C4-2B (cell line): Measurements from ENCODE around the gene AKR1B1.

Source experiments
- H3K27ac ChIP-seq: fragments of 450-650 bp; 2 replicates; pipeline ENCODE4 v1.5.1; 2017
- CTCF ChIP-seq: fragments of 450-650 bp; conservative IDR thresholded peaks from 2 replicates; pipeline ENCODE4 v1.5.1; 2017; ENCODE audit warnings: mild to moderate bottlenecking
- ZFX ChIP-seq: fragments of 450-650 bp; IDR thresholded peaks from 2 replicates; pipeline ENCODE4 v1.6.1; 2017

AKR1B1 gene

DNA sequence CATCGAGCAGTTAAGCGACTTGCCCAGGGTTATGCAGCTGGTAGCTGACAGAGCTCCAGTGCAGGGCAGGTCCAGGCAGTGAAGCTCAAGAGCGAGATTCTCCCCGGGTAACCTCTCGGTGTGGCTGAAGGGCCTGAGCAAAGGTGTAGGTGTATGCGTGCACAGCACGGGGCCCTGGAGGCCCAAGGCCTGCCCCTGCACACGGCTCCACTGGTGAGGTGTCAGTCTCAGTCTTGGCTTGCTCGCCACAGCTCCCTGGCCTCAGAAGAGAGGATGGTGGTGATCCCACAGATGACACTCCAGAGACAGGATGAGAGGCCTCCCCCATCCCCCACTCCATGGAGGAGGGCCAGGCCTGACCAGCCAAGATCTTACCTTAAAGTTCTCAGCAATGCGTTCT, 12.0 kb downstream of the AKR1B1 start:
- TF ChIP-seq CTCF (no peak), ZFX (no peak)
- H3K27ac ChIP-seq: no peak overlapping the region

GRCh38 chr7:134446446-134446845, 12.5 kb downstream of the AKR1B1 start:
- H3K27ac ChIP-seq: no peak overlapping the region
- no peak for TF ChIP-seq ZFX
- no peak for TF ChIP-seq CTCF

GRCh38 chr7:134444961-134445315, 14.0 kb downstream of the AKR1B1 start:
- H3K27ac ChIP-seq: no peak overlapping the region

DNA sequence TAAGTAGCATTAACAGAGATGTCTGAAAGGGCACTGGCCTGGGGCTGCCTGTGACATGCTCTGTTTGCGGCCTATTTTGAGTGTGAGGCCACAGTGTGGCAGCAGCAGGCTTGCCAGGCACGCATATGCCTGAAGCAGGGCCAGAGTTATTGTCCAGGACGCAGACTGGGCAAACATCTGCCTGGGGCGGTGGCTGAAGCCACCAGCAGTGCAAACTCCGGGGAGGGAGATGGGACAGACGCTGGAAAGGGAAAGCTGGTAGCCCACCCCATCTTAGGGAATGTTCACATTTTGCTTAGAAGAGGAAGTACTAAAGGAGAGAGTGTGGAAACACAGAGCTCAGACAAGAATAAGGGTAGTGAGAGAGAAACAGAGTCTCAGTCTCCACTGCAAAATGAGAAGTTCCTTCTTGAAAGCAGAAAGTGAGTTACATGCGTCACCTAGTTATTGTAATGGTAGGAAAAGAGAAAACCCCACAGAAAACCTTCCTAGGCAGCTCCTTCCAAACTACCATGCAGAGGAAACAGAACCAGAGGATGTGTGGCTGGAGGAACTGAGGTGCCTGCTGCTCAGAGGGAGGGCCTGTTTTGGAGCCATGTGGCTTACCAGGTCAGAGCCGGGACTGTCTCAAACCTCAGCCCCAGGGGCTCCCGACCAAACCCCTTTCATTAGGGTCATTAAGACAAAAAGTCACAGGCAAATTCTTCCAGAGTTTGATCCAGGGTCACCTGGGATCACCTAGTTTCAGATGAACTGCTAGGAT, 14.5 kb downstream of the AKR1B1 start:
- H3K27ac ChIP-seq: no peak overlapping the region
- TF ChIP-seq CTCF: no peak

More at GRCh38 chr7:134444961-134445315, 14.0 kb downstream of the AKR1B1 start:
- TF ChIP-seq CTCF (no peak), ZFX (no peak)

DNA sequence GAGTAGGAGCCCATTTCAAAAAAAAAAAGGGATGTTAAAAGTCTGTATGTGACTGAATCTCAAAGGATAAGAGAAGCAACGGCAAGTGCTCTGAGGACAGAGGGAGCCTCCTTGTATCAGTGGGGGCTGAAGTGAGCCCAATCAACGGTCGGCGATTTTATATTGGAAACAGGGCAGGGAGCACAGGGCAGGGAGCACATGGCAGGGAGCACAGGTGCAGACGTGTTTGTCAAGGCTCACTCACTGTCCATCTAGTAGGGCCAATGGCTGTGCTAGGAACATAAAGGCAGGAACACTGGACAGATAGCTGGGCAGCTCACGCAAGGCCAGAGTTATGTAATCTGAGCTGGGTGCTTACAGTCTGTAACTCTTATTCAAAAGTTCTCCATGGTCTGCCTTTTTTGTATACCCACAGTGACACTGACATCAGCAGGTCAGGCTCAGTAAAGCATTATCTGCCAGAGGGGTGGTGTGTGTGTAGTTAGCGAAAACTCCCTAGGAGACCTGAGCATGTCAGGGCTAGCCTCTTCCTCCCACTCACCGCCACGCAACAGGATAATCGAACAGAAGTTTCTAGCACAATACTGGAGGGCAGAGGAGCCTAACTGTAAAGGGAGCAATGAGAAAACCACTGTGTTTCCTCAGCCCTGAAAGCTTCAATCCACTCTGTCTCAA, 15.4 kb downstream of the AKR1B1 start:
- H3K27ac ChIP-seq: no peak overlapping the region
- TF ChIP-seq CTCF (no peak), ZFX (no peak)

DNA sequence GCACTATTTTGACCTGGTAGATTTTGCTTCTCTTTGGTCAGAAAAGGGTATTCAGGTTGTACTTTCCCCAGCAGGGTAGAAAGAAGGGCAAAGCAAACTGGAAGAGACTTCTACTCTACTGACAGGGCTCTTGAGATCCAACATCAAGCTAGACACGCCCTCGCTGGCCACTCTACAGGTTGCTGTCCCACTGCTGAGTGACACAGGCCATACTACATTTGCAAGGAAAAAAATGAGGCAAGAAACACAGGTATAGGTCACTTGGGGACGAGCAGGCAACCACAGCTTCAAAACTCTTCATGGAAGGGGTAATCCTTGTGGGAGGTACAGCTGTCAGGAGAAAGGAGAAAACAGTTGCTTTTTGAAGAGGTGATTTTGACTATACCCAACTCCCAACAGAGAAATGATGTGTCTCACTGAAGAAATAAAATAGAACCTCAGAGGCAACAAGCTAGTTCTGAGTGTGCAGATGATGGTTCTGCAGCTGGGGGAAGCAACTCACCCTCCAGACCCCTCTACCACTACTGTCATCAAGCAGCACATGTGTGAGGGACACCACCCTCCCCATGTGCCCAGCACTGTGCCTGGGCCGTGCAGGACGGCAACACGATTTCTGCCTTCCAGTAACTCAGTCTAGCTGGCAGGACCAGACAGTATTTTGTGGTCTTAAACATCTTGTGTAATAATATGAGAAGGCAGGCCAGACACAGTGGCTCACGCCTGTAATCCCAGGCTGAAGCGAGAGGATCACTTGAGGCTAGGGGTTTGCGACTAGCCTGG, 16.3 kb downstream of the AKR1B1 start:
- H3K27ac ChIP-seq: no peak overlapping the region
- TF ChIP-seq ZFX: no peak
- TF ChIP-seq CTCF: no peak

GRCh38 chr7:134441264-134441663, 17.6 kb downstream of the AKR1B1 start:
- TF ChIP-seq ZFX (no peak), CTCF (no peak)
- H3K27ac ChIP-seq: no peak overlapping the region
